Measurements from ENCODE around the gene SALL3.

Gene SALL3

DNA sequence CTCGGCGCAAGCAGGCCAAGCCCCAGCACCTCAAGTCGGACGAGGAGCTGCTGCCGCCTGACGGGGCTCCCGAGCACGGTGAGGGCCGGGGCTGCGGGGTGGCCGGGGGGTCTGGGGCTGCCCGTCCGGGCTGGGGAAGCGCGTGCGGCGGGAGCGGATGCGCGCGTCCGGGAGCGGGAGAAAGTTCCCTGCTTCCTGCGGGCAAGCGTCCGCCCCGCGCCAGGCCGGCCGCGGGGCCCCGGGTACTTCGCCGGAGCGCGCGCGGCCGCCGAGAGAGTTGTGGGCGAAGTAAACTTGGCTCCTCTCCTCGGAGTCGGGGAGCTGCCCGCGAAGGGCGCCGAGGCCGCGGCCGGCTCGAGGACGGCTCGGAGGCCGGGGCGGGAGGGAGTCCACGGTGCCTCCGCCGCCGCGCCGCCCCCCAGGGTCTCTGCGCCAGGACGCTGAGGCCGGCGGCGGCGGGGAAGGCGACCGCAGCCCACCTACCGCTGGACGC lies 707 bp downstream of the SALL3 start:
- DNase-seq (ENCODE audit: low read depth in 3 of 3, low spot score in 1 of 3): no peak

DNA sequence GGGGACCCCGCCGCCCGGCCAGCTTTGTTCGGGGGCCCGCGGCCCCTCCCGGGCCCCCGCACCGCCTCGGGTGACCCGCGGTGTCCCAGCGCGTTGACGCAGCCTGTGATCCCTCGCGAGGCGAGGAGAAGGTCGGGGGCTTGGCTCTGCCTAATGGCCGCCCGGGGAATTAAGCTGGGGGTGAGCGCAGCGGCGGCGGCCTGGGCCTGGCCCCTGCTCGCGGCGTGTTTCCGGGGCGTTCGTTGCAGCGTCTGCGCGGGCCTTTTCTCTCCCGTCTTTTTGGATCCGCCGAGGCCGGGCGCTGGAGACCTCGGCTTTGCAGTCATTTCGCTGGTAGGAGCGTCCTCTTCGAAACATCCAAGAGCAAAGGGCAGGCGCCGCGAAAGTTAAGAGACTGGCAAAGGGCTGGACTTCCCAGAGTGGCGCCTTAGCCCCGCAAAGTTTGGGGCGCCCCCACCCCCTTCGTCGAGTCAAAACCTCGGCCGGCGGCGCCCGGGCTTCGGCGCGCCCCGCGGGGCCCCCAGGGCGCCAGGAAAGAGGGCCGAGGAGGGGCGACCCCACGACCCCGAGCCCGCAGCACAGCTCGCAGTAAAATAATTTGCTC lies 1.3 kb downstream of the SALL3 start:
- no peak for DNase-seq (ENCODE audit: low read depth in 3 of 3, low spot score in 1 of 3)

DNA sequence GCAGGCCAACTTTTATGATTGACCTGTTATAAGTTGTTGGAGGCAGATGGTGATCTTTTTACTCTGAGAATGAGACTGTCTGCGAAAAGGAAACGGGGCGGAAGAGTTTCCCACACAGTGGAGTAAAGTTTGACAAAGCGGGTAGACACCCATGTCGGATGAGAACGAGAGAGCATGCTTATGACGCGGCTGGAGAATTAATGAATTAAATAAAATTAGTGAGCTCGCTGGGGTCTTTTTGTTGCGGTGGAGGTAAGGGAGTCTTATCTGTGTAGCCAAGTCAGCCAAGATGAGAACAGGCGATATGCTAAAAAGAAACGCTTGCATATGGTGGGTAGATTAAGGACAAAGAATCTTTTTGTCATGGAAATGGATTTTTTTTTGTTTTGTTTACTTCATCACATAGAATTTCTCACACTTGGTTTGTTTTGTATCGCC lies 1.8 kb downstream of the SALL3 start:
- no peak for DNase-seq (ENCODE audit: low read depth in 3 of 3, low spot score in 1 of 3)

DNA sequence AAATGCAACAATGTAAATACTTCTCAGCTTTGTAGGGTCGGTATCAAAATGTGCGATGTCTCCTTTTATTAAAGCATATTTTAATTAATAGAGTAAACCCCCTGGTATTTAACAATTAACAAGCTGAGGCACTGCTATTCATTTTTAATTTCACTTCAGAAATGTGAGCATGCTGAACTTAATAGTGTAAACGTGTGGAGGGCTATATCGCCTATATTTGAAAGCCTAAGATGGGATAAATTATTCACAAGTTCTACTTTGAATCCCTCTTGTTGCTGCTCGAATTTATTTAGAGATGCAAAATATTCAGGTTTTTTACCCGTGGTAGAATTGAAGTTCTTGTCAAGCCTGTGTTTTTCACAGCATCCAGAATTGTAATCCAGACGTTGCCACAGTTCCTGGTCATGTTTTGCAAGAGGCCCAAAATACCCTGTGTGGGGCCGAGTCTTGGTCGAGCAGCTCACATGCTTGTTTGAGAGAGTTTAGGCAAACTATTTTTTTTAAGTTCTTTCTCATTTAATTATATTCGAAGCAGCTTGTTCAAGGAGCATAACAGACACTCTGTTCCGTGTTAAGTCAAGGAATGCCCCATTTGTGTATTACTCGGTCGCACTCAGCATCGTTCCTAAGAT lies 2.5 kb downstream of the SALL3 start:
- DNase-seq (ENCODE audit: low read depth in 3 of 3, low spot score in 1 of 3): no peak

DNA sequence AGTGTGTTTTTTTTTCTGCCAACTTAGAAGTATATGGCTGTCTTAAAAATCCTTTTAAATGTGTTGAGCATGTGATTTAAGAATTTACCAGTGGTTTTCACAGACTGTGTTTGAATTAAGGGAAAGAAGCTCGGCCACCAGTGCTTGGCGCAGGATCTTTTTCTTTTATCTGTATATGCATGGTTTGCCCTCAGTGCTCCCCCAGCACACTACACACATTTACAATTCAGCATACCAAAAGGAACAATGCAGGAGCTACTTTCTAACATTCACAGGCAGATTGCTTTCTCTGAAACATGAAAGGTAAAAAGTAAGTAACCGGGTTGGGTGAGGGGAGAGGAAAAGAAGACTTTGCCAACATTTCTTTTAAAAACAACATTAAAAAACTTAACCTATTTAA lies 3.9 kb downstream of the SALL3 start:
- DNase-seq (ENCODE audit: low read depth in 3 of 3, low spot score in 1 of 3): no peak

DNA sequence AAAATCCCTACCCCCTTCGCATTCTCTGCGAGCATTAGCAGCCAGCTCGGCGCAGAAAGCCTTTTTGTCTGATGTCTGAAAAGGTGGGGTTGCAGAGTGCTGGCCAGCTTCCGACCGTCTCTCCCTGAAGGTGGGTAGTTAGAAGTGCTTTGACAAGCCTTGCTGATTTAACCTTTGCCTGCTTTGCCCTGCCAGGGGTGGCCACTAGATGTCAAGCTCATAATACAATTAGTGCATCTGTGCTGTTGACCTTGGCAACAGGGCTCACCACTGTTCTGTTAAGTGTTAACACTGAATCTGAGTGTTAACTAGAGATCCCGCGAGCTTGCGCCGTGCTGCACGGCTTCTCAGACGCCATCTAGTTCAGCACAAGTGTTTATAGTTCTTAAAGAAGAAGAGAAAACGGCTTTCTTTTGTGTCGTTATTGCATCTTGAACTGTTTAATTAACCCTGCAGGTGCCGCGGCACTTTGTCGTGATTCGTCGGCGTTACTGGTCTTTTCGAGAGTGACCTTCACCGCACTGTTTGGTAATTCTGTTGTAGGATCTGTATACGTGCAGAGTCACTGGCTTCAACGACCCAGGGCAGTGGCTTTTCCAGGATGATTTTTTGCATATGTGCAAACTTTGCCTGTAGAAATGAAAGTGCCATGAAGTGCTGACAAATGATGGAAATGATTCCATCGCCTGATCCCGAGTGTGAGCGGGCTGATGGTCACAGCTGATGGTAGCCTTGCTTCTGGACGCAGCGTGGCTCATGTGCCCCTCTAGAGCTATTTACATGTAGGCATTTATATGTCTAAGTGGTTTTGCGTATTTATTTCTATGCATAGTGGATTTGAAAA lies 5.5 kb downstream of the SALL3 start:
- no peak for DNase-seq (ENCODE audit: low read depth in 3 of 3, low spot score in 1 of 3)

DNA sequence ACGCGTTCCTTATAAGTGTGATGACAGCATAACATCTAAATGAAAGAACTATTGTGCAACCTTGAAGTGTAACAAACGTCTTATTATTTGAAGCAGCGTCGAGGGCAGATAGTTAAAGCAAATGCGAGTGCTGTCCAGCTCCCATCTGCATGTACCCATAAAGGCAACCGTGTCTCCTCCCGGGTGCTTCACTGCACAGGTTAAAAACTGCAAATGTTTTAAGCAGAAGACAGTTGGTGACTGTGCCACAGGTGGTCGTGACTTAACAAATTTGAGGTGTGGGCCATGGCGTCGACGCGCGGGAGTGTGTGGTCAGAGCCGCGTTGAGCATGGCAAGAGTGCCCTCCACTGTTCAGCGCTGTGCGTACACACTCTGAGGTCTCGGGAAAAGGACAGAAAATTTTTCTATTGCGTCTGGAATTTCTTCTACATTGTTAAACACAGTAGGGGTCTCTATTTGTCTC lies 6.4 kb downstream of the SALL3 start:
- DNase-seq (ENCODE audit: low read depth in 3 of 3, low spot score in 1 of 3): no peak

DNA sequence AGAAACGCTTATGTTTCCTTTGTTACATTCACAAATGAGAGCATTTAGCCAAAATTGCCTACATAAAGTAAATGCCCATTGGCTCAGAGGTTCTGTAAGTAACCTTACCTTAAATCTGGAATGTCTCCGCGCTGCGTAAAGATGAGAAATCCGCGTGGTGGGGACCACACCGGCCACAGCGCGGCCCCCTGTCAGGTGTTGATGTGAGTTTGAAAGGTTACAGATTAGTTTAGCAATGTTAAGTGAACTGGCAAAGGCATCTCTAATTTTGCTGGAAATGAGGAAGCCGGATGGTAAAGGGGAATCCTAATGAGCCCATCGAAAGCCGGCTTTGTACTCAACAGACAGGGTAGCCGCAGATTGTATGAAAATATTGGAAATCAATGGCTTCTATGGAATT lies 11.8 kb downstream of the SALL3 start:
- no peak for DNase-seq (ENCODE audit: low read depth in 3 of 3, low spot score in 1 of 3)

DNA sequence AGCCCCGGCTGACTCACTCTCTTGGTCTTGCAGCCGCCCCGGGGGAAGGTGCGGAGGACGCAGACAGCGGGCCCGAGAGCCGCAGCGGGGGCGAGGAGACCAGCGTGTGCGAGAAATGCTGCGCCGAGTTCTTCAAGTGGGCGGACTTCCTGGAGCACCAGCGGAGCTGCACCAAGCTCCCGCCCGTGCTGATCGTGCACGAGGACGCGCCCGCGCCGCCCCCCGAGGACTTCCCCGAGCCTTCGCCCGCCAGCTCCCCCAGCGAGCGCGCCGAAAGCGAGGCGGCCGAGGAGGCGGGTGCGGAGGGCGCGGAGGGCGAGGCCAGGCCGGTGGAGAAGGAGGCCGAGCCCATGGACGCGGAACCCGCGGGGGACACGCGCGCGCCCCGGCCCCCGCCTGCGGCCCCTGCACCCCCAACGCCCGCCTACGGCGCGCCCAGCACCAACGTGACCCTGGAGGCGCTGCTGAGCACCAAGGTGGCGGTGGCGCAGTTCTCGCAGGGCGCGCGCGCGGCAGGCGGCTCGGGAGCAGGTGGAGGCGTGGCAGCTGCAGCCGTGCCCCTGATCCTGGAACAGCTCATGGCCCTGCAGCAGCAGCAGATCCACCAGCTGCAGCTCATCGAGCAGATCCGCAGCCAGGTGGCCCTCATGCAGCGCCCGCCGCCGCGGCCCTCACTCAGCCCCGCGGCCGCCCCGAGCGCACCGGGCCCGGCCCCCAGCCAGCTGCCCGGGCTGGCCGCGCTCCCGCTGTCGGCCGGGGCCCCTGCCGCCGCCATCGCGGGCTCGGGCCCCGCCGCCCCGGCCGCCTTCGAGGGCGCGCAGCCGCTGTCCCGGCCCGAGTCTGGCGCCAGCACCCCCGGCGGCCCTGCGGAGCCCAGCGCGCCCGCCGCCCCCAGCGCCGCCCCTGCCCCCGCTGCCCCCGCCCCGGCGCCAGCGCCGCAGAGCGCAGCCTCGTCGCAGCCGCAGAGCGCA lies 12.7 kb downstream of the SALL3 start:
- DNase-seq (ENCODE audit: low read depth in 3 of 3, low spot score in 1 of 3): no peak

DNA sequence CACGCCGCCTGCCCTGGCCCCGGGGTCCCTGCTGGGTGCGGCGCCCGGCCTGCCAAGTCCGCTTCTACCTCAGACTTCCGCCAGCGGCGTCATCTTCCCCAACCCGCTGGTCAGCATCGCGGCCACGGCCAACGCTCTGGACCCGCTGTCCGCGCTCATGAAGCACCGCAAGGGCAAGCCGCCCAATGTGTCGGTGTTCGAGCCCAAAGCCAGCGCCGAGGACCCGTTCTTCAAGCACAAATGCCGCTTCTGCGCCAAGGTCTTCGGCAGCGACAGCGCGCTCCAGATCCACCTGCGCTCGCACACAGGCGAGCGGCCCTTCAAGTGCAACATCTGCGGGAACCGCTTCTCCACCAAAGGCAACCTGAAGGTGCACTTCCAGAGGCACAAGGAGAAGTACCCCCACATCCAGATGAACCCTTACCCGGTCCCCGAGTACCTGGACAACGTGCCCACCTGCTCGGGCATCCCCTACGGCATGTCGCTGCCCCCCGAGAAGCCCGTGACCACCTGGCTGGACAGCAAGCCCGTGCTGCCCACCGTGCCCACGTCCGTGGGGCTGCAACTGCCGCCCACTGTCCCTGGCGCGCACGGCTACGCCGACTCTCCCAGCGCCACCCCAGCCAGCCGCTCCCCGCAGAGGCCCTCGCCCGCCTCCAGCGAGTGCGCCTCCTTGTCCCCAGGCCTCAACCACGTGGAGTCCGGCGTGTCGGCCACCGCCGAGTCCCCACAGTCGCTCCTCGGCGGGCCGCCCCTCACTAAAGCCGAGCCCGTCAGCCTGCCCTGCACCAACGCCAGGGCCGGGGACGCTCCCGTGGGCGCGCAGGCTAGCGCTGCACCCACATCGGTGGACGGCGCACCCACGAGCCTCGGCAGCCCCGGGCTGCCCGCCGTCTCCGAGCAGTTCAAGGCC lies 13.7 kb downstream of the SALL3 start:
- no peak for DNase-seq (ENCODE audit: low read depth in 3 of 3, low spot score in 1 of 3)

DNA sequence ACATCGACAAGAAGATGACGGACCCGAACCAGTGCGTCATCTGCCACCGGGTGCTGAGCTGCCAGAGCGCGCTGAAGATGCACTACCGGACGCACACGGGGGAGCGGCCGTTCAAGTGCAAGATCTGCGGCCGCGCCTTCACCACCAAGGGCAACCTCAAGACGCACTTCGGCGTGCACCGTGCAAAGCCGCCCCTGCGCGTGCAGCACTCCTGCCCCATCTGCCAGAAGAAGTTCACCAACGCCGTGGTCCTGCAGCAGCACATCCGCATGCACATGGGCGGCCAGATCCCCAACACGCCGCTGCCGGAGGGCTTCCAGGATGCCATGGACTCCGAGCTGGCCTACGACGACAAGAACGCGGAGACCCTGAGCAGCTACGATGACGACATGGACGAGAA lies 14.4 kb downstream of the SALL3 start:
- DNase-seq (ENCODE audit: low read depth in 3 of 3, low spot score in 1 of 3): no peak

DNA sequence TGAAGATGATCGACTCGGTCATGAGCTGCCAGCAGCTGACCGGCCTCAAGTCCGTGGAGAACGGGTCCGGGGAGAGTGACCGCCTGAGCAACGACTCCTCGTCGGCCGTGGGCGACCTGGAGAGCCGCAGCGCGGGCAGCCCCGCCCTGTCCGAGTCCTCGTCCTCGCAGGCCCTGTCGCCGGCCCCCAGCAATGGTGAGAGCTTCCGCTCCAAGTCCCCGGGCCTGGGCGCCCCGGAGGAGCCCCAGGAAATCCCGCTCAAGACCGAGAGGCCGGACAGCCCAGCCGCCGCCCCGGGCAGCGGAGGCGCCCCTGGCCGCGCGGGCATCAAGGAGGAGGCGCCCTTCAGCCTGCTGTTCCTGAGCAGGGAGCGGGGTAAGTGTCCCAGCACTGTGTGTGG lies 14.9 kb downstream of the SALL3 start:
- DNase-seq (ENCODE audit: low read depth in 3 of 3, low spot score in 1 of 3): no peak

DNA sequence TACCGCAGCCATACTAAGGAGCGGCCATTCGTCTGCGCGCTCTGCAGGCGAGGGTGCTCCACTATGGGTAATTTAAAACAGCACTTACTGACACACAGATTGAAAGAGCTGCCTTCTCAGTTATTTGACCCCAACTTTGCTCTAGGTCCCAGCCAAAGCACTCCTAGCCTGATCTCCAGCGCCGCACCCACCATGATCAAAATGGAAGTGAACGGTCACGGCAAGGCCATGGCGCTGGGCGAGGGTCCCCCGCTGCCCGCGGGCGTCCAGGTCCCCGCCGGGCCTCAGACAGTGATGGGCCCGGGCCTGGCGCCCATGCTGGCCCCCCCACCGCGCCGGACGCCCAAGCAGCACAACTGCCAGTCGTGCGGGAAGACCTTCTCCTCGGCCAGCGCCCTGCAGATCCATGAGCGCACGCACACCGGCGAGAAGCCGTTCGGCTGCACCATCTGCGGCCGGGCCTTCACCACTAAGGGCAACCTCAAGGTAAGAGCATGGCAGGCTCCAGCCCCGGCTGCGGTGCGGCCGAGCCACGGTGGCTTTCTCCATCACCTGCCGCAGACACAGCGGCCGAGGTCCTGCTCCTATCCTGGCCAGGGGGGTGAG lies 15.5 kb downstream of the SALL3 start:
- DNase-seq (ENCODE audit: low read depth in 3 of 3, low spot score in 1 of 3): no peak

DNA sequence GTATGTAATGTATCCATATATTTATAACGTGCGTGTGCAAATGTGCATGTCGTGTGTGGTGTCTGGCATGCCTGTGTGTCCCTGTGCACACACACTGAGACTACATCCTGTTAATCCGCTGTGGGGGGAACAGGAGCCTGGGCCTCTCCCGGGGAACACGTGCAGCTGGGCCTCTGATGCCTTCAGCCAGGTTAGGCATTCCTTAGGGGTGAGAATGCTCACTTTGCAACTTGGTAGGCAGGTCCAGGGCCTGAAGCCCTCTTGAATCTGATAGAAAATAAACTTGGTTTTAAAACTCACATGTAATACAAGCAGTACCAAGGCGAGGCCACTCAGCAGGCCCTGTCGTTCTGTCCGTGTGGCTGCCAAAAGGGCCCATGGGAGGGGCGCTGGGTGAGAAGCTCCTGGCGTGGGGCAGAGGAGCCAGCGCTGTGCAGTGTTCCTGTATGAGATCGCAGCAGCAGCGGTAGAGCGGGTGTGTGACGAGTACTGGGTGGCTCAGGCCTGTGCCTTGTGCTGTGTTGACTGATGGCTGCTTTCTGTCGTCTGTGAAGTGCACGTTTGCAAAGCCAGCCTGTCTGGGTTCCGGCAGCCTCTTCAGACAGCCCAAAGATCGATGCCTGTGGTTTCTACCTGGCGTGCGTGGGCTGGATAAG lies 16.2 kb downstream of the SALL3 start:
- no peak for DNase-seq (ENCODE audit: low read depth in 3 of 3, low spot score in 1 of 3)

DNA sequence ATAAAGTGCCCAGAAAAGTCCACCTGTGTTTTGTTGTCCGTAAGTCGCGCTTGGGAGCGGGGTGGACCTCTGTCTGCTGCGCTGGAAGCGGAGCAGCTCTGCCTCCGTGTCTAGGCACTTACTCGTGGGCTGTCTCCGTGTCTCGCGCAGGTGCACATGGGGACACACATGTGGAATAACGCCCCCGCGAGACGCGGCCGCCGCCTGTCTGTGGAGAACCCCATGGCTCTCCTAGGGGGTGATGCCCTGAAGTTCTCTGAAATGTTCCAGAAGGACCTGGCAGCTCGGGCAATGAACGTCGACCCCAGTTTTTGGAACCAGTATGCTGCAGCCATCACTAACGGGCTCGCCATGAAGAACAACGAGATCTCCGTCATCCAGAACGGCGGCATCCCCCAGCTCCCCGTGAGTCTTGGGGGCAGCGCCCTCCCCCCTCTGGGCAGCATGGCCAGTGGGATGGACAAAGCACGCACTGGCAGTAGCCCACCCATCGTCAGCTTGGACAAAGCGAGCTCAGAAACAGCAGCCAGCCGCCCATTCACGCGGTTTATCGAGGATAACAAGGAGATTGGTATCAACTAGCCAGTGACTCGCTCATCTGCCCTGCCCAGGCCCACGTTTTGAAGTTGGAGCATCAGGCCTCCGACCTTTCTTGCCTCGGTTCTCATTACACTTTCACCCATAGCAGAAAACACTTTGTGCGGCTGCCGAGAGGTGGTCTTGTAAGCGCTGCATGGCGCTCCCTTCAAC lies 17.3 kb downstream of the SALL3 start:
- DNase-seq (ENCODE audit: low read depth in 3 of 3, low spot score in 1 of 3): no peak

DNA sequence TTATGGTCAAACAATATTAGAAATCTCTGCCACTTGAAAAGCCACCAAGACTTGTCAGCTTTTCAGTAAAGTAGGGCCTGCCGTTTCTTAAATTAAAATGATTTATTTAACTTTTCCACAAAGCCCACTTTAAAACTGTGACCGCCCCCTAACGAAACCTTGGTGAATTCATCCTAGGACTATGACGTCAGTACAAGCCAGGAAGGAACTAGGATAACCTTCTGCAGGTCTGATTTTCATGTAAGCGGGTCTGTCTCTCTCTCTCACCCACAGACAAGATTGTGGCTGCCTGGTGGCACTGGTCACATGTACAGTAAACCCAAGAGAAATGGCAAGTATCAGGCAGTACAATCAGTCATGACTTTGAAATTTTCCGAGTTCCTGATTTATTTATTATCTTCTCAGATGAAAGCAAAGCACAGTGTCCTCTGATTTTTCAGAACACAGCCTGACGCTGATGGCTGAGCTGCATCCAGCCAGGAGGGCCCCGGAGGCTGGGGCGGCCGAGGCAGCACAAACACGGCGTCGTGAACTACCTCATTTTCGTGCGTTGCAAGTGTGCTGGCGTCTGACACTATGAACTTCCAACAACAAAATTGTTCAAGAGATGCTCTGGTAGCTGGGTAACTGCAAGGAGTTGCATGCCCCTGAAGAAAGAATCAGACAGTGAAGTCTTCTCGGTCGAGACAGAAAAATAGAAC lies 18.9 kb downstream of the SALL3 start:
- DNase-seq (ENCODE audit: low read depth in 3 of 3, low spot score in 1 of 3): no peak

DNA sequence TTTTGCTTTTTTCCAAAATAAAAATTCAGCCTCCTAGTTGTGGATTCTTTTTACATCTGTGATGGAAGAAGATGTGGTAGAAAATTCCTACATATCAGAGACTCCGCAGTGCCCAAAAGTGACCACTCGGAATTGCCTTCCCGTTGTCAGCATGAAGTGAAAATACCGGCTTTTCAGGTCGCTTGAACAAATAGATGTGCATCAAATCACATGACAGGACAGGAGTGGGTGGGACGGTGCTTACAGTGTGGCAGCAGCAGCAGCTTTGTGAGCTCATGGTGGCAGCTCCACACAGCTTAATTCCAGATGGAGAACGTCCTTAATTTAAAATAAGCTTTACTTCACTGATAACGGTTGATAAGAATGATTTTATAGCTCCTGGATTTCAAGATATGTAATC lies 20.3 kb downstream of the SALL3 start:
- DNase-seq (ENCODE audit: low read depth in 3 of 3, low spot score in 1 of 3): no peak

DNA sequence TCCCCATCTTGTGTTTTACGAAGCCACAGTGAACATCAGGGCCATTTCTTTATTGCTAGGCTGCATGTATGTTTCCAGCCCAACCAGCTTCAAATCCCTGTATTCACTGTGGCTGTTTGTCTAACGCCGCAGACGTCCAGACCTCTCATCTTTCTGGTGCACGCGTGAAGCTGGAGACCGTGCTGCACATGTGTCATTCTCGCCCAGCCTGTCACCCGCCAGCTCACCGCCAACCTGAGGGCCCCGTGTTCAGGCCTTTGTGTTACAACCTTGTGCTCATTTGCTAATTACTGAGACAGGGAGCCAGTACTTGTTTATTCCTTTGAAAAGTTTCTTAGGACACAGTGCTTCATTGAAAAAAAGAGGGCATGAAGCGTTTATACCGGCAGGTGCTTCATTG lies 21.4 kb downstream of the SALL3 start:
- DNase-seq (ENCODE audit: low read depth in 3 of 3, low spot score in 1 of 3): no peak
